ENCODE data around the gene RNF114. TPM values are rescaled to one million over a fixed set of nuclear protein-coding genes. Genes with fewer than 3 reads are reported as not detected.

RNF114 gene
- total RNA-seq, 1 donor from 2014 or later = 52.1 TPM

GRCh38 chr20:49916146-49917002 is 19.8 kb upstream of the RNF114 start:
- intact Hi-C loops (cut with DNase I) = no loop called here
- ATAC-seq (ENCODE audit: poor library complexity) = peak; percentile 14
- no peak for DNase-seq

GRCh38 chr20:49918446-49918845 is 17.8 kb upstream of the RNF114 start:
- DNase-seq = no peak
- ATAC-seq (ENCODE audit: poor library complexity) = no peak
- intact Hi-C loops (cut with DNase I) = no loop called here

GRCh38 chr20:49919009-49919408 is 17.2 kb upstream of the RNF114 start:
- no peak for ATAC-seq (ENCODE audit: poor library complexity)
- intact Hi-C loops (cut with DNase I) = no loop called here

GRCh38 chr20:49919461-49919860 is 16.7 kb upstream of the RNF114 start:
- intact Hi-C loops (cut with DNase I) = no loop called here
- DNase-seq = no peak
- ATAC-seq (ENCODE audit: poor library complexity) = no peak

More at GRCh38 chr20:49919009-49919408, 17.2 kb upstream of the RNF114 start:
- DNase-seq = no peak

- ATAC-seq (ENCODE audit: poor library complexity) = no peak
- DNase-seq = no peak
- intact Hi-C loops (cut with DNase I) = no loop called here
Measured at GRCh38 chr20:49924247-49924646, 11.9 kb upstream of the RNF114 start.

GRCh38 chr20:49925901-49926454 is 10.2 kb upstream of the RNF114 start:
- intact Hi-C loops (cut with DNase I) = no loop called here
- no peak for DNase-seq
- ATAC-seq (ENCODE audit: poor library complexity) = no peak

GRCh38 chr20:49928411-49929141 is 7.6 kb upstream of the RNF114 start:
- peak; percentile 87 for ATAC-seq (ENCODE audit: poor library complexity)
- intact Hi-C loops (cut with DNase I) = no loop called here
- DNase-seq = peak; percentile 83

GRCh38 chr20:49929142-49929494 is 7.1 kb upstream of the RNF114 start:
- no peak for ATAC-seq (ENCODE audit: poor library complexity)
- intact Hi-C loops (cut with DNase I) = no loop called here

GRCh38 chr20:49935746-49936152 is 448 bp upstream of the RNF114 start:
- DNase-seq = no peak
- intact Hi-C loops (cut with DNase I) = loop anchor here (10.0 kb wide), 1 partner anchor 391 kb away; no protein-coding TSS in a partner anchor
- peak; percentile 25 for ATAC-seq (ENCODE audit: poor library complexity)

More at GRCh38 chr20:49929142-49929494, 7.1 kb upstream of the RNF114 start:
- no peak for DNase-seq

GRCh38 chr20:49937027-49937929 is 1.1 kb downstream of the RNF114 start:
- DNase-seq (no peak), ATAC-seq (ENCODE audit: poor library complexity) (no peak)
- intact Hi-C loops (cut with DNase I) = loop anchor here (10.0 kb wide), 1 partner anchor 392 kb away; no protein-coding TSS in a partner anchor

GRCh38 chr20:49938173-49939163 is 2.3 kb downstream of the RNF114 start:
- DNase-seq (peak; percentile 74), ATAC-seq (ENCODE audit: poor library complexity) (no peak)
- intact Hi-C loops (cut with DNase I) = loop anchor here (10.0 kb wide), 1 partner anchor 394 kb away; no protein-coding TSS in a partner anchor

GRCh38 chr20:49941456-49941855 is 5.3 kb downstream of the RNF114 start:
- DNase-seq (no peak), ATAC-seq (ENCODE audit: poor library complexity) (no peak)
- intact Hi-C loops (cut with DNase I) = no loop called here

- no peak for ATAC-seq (ENCODE audit: poor library complexity)
- intact Hi-C loops (cut with DNase I) = no loop called here
- DNase-seq = no peak
Measured at GRCh38 chr20:49942303-49942702, 6.1 kb downstream of the RNF114 start.

- DNase-seq (no peak), ATAC-seq (ENCODE audit: poor library complexity) (no peak)
- intact Hi-C loops (cut with DNase I) = no loop called here
Measured at GRCh38 chr20:49942942-49943341, 6.7 kb downstream of the RNF114 start.

GRCh38 chr20:49945306-49945700 is 9.1 kb downstream of the RNF114 start:
- no peak for DNase-seq
- intact Hi-C loops (cut with DNase I) = no loop called here
- no peak for ATAC-seq (ENCODE audit: poor library complexity)

- intact Hi-C loops (cut with DNase I) = no loop called here
- DNase-seq (no peak), ATAC-seq (ENCODE audit: poor library complexity) (no peak)
Measured at GRCh38 chr20:49945701-49946477, 9.7 kb downstream of the RNF114 start.

GRCh38 chr20:49948178-49948577 is 12.0 kb downstream of the RNF114 start:
- ATAC-seq (ENCODE audit: poor library complexity) = no peak
- no peak for DNase-seq
- intact Hi-C loops (cut with DNase I) = no loop called here

All from Right ventricle myocardium superior (tissue), 1 donor.